Measurements from ENCODE around the gene CELSR3. TPM values are rescaled to one million over a fixed set of nuclear protein-coding genes. Genes with fewer than 3 reads are reported as not detected.

The CELSR3 gene
- total RNA-seq, 2 experiments from 2014 or later = 15.8 to 17.8 TPM

DNA sequence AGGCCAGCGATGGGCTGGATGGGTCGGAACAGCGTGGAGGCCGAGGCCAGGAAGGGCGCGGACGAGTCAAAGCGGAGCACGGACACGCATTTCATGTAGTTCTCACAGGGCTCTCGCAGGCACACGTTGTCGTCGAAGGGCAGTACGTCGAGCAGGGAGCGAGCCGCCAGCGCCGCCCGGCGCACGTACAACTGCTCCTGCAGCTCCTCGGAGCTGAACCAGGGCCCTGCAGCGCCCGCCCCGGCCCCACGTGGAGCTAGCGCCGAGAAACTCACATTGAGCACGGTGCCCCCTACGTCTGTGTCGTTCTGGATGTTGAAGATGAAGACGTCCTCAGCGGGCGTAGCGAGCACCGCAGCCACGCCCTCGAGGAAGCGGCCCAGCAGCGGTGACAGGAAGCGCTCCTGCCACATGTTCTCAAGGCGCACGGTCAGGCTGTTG is 5.8 kb downstream of the CELSR3 start:
- peaks cover 21% of the 10 kb centered on the region for H3K36me3 Mint-ChIP-seq (ENCODE audit: low read depth)
- ATAC-seq (peak; percentile 2), DNase-seq (peak; percentile 57)
- no peaks in the 10 kb centered on the region for H3K9me3 Mint-ChIP-seq
- intact Hi-C loops (cut with micrococcal nuclease) = no loop called here
- TF ChIP-seq, protein P1, sequence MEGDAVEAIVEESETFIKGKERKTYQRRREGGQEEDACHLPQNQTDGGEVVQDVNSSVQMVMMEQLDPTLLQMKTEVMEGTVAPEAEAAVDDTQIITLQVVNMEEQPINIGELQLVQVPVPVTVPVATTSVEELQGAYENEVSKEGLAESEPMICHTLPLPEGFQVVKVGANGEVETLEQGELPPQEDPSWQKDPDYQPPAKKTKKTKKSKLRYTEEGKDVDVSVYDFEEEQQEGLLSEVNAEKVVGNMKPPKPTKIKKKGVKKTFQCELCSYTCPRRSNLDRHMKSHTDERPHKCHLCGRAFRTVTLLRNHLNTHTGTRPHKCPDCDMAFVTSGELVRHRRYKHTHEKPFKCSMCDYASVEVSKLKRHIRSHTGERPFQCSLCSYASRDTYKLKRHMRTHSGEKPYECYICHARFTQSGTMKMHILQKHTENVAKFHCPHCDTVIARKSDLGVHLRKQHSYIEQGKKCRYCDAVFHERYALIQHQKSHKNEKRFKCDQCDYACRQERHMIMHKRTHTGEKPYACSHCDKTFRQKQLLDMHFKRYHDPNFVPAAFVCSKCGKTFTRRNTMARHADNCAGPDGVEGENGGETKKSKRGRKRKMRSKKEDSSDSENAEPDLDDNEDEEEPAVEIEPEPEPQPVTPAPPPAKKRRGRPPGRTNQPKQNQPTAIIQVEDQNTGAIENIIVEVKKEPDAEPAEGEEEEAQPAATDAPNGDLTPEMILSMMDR (IDR thresholded peaks at IDR 0.05) = no peak
- peaks cover 13% of the 10 kb centered on the region for H3K27me3 Mint-ChIP-seq
- H3K4me1 Mint-ChIP-seq (ENCODE audit: low read depth) = peaks cover 19% of the 10 kb centered on the region
- H3K4me3 Mint-ChIP-seq = peak overlapping the region; percentile 80
- POLR2A ChIA-PET = interaction anchor here (0.8 to 3.4 kb wide), 6 partner anchors 13 to 184 kb away, joined by 3 to 25 read pairs (median 5); partner anchors contain the start of gene SLC26A6
- CTCF ChIA-PET = interaction anchor here (0.7 to 4.2 kb wide), 5 partner anchors 21 to 256 kb away, joined by 3 to 22 read pairs (median 5); partner anchors contain the start of gene SLC26A6
- peak overlapping the region; percentile 84 for H3K27ac Mint-ChIP-seq

DNA sequence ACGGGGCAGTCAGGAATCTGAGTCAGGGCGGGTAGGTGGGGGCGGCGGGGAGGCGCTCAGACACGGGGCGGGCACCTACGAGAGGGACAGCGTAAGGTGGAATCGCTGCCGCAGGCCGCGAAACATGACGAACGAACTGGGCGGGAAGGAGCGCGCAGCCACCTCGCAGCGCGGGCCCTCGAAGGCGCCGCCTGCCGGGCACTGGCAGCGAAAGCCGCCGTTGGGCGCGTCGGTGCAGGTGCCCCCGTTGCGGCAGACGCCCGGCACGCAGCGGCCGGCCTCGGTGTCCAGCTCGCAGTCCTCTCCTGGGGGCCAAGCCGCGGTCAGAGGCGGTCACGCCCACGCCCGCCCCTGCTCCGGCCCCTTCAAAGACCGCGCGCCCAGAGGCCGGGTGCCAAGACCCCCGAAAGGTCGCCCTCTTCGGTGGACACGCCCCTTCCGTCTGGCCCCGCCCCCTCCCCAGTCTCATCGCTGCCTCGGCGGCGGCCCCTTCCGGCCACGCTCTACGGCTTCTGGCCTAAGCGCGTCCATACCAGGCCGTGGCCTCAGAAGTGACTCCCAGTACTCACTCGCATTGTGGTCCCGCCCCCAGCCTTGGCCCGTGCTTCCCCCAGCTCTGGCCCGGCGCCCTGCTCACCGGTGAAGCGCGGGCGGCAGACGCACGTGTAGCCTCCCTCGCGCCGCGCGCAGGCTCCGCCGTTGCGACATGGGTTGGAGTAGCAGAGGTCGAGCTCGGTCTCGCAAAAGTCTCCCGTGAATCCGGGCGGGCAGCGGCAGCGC is 6.4 kb downstream of the CELSR3 start:
- peaks cover 14% of the 10 kb centered on the region for H3K4me1 Mint-ChIP-seq (ENCODE audit: low read depth)
- POLR2A ChIA-PET = interaction anchor here (0.7 to 3.4 kb wide), 7 partner anchors 12 to 763 kb away, joined by 3 to 25 read pairs (median 5); partner anchors contain the start of gene SLC26A6
- peak; percentile 93 for DNase-seq

DNA sequence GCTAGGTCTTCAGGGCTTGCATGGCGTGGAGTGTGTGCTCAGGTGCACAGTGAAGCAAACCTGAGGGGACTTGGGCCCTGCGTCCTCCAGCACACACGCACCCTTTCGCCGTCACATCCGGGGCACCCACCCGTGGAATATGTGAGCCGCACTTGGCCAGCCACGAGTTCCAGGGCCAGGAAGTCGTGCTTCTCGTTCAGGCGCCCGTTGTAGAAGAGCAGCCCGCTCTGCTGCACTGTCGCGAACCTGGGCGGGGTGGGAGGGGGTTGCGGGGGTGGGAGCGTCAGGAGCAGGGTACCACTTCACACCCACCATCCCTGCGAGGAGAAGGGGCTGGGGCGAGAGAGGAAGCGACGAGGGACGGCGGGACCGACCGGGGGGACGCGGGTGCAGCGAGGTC is 7.1 kb downstream of the CELSR3 start:
- Mint-ChIP-seq H3K27ac (peak overlapping the region; percentile 93), H3K9me3 (no peaks in the 10 kb centered on the region), H3K4me3 (peak overlapping the region; percentile 75), H3K4me1 (ENCODE audit: low read depth) (peaks cover 14% of the 10 kb centered on the region), H3K27me3 (peaks cover 9% of the 10 kb centered on the region), H3K36me3 (ENCODE audit: low read depth) (peaks cover 21% of the 10 kb centered on the region)
- TF ChIP-seq, protein P1 (IDR thresholded peaks at IDR 0.05) = no peak
- ChIA-PET POLR2A (interaction anchor here (0.7 to 3.4 kb wide), 5 partner anchors 8 to 764 kb away, joined by 3 to 25 read pairs (median 5); partner anchors contain the start of gene SLC26A6), CTCF (interaction anchor here (1.4 to 4.2 kb wide), 3 partner anchors 21 to 220 kb away, joined by 3 to 22 read pairs (median 5); partner anchors contain the start of gene SLC26A6)
- intact Hi-C loops (cut with micrococcal nuclease) = no loop called here
- DNase-seq = peak; percentile 86
- ATAC-seq = peak; percentile 55

More for the DNA sequence above, 6.4 kb downstream of the CELSR3 start:
- CTCF ChIA-PET = interaction anchor here (1.3 to 4.2 kb wide), 4 partner anchors 21 to 255 kb away, joined by 3 to 22 read pairs (median 5); partner anchors contain the start of gene SLC26A6
- Mint-ChIP-seq H3K27me3 (peaks cover 9% of the 10 kb centered on the region), H3K27ac (peak overlapping the region; percentile 93), H3K4me3 (peak overlapping the region; percentile 80), H3K36me3 (ENCODE audit: low read depth) (peaks cover 21% of the 10 kb centered on the region), H3K9me3 (no peaks in the 10 kb centered on the region)
- TF ChIP-seq, protein P1 (IDR thresholded peaks at IDR 0.05) = peak; percentile 78
- intact Hi-C loops (cut with micrococcal nuclease) = no loop called here
- peak; percentile 83 for ATAC-seq

DNA sequence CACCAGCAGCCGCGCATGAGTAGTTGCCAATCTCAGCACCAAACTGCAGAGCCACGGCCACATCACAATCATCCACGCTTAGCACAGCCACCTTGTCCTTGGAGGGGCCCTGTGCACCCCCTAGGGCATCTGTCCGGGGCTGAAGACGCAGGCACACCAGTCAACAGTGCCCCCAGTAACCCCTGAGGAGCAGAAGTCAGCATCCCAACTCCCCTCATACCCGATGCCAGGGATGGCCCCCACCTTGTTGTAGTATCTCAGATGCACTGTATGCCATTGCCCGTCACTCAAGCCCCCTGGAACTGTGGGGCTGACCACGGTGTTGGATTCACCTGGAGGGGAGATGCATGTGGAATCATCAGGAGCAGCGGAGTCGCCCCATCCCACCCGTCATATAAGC is 7.6 kb downstream of the CELSR3 start:
- DNase-seq (no peak), ATAC-seq (no peak)
- TF ChIP-seq, protein P1 (IDR thresholded peaks at IDR 0.05) = no peak
- H3K4me3 Mint-ChIP-seq = peak overlapping the region; percentile 75
- H3K27ac Mint-ChIP-seq = peak overlapping the region; percentile 93
- H3K36me3 Mint-ChIP-seq (ENCODE audit: low read depth) = peaks cover 21% of the 10 kb centered on the region
- peaks cover 14% of the 10 kb centered on the region for H3K4me1 Mint-ChIP-seq (ENCODE audit: low read depth)
- H3K27me3 Mint-ChIP-seq = peaks cover 6% of the 10 kb centered on the region
- intact Hi-C loops (cut with micrococcal nuclease) = no loop called here
- CTCF ChIA-PET = interaction anchor here (1.5 to 4.2 kb wide), 2 partner anchors 20 to 219 kb away, joined by 3 to 22 read pairs; partner anchors contain the start of gene SLC26A6
- POLR2A ChIA-PET = interaction anchor here (1.1 to 3.4 kb wide), 3 partner anchors 9 to 20 kb away, joined by 4 to 25 read pairs (median 5); partner anchors contain the start of gene SLC26A6
- no peaks in the 10 kb centered on the region for H3K9me3 Mint-ChIP-seq

Data from activated CD8-positive, alpha-beta T cell treated with anti-CD3 and anti-CD28 coated beads for 36 hours (primary cell).